A172 (cell line): ENCODE results near the gene METRNL. TPM values are rescaled to one million over a fixed set of nuclear protein-coding genes. Genes with fewer than 3 reads are reported as not detected.
"Not testable (repeated sequence)": the region's sequence is repeated elsewhere in the genome, so short reads cannot be mapped to it uniquely, and the experiment has no call there.

ENCODE experiments used
- DNase-seq: peaks from one replicate; pipeline ENCODE4 v3.0.0-alpha.2; 2015; ENCODE audit warnings: low spot score
- total RNA-seq: library from RNA; depleted of rRNA; stranded (reverse); fragments of >200 nt; shearing (Covaris generic); gene quantifications from 2 replicates; pipeline ENCODE4 v1.2.3, GENCODE V29; 2014

METRNL gene
- total RNA-seq, 1 experiment from 2014 or later = 190 TPM

DNA sequence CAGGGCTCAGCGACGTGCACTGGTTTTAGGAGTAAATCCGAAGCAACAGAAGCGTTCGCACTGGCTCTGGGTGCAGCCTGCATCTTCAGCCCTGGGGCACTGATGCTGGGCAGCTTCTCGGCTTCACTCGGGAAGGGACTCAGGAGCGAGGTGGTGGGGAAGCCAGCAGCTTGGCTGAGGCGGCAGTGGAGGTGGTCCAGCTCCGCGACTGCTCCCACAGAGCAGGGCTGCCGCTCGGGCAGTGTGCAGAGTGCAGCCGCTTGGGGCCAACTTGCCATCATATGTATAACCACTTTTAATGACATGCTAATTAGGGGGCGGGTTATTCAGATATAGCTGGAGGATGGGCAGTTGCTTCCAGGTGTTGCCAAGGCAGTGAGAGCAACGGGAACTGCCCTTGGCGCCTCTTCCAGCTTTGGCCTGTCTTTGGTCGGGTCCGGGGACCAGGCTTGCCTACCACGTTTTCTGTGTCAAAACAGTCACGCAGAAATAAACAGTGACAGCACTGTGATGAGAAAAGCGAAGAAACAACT is 26.7 kb downstream of the METRNL start:
- DNase-seq = no peak

DNA sequence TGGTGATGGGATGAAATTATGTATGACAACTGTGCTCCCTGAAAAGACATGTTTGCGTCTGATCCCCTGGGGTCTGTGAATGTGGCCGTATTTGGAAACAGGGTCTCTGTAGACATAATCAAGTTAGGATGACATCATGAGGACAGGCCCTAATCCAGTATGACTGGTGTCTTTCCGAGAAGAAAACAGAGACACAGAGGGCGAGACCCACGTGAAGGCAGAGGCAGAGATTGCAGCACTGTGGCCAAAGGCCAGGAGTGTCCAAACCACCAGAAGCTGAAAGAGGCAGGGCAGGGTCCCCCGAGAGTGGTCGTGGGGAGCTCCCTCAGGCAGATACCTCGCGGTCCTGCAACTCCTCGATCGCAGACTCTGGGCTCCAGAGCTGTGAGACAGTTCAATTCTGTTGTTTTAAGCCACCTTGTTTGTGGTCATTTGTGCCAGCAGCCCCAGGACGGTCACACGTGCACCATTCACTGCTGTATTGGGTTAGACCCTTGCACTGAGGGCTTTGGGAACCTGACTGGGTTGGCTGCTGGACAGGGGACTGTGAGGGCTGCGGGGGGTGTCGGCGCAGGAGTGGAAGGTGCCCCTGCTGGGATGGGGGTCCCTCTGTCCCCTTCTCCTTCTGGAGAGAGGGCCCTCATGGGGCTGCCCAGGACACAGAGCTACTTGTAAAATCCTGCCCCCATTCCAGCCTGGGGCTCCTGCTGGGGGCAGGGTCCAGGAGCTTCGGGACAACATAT is 27.7 kb downstream of the METRNL start:
- DNase-seq = no peak

DNA sequence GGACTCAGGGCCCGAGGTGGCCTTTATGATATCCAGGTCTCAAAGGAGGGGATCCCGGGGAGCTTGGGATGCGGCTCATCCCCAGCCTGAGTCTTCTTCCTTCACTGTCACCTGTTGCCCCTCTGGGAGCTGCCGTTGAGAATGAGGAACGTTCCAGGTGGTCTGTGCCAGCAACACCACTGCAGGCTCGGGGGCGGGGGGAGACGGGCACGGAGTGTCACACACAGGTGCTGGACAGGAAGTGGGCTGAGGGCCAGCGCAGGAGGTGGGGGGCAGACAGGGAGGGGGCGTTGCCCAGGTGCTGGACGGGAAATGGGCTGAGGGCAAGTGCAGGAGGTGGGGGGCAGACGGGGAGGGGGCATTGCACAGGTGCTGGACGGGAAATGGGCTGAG is 28.2 kb downstream of the METRNL start:
- no peak for DNase-seq

DNA sequence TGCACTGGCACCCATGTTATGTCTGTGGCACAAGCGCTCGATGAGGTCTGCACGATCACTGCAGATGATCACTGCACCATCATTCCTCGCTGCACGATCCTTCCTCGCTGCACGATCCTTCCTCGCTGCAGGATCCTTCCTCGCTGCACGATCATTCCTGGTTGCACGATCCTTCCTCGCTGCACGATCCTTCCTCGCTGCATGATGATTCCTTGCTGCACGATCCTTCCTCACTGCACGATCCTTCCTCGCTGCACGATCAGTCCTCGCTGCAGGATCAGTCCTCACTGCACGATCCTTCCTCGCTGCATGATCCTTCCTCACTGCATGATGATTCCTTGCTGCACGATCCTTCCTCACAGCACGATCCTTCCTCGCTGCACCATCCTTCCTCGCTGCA is 29.3 kb downstream of the METRNL start:
- DNase-seq = no peak

- DNase-seq = no peak
Observed at GRCh38 chr17:83109386-83109785, 30.0 kb downstream of the METRNL start.

DNA sequence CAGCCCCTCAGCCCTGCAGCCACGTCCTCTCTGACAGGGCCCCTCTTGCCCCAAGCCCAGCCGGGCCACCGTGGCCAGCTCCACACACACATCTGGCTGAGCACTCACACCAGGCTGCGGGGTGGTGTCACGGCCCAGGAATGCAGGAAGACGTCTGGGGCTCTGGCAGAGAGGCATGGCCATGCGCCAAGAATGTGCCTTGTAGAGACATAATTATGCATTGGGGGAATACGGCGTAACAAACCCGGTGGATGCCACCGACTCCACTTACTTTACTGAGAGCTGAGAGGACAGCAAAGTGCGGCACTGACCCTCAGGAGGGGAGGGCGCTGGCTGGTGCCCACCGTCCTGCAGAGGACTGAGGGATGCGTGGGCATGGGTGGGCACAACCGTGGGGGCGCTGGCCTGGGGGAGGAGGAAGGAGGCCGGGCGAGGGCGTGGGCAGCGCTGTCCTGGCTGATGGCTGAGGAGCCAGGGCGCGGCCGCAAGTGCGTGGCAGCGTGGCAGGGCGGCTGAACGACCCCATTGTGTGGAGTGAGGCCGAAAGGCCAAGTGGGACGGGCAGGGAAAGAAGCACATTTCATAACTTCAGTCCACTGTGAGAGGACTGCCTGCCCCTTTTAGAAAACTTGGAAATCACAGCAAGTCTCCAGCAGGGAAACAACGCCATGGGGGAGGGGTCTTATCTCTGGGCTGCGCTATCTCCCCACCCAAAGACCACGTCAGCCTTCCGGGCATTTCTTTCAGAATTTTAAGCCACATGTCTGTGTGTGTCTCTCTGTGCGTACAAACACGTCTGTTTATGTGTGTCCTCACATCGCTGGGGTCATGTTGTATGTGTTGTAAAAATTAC is 30.6 kb downstream of the METRNL start:
- peak; percentile 100 for DNase-seq

GRCh38 chr17:83110735-83111134 is 31.3 kb downstream of the METRNL start:
- DNase-seq = no peak

GRCh38 chr17:83111516-83112282 is 32.3 kb downstream of the METRNL start:
- no peak for DNase-seq

DNA sequence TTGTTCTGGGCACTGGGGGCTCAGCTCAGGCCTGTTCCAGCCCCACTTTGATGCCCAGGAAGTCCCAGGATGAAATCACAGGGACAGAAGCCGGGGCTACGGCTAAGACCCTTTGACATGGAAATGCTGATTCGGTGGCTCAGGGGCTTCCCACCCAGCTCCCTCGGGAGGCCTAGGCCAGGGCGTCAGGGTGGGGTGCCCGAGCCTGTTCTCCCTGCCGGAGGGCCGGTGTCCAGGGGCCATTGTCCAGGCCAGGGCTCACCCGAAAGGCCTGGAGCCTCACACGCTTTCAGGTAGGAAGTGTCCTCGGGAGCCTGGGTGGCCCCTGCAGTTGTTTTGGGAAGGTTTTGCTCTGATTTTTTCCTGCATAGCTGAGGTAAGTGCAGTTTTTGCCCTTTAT is 34.0 kb downstream of the METRNL start:
- no peak for DNase-seq

GRCh38 chr17:83113792-83114191 is 34.4 kb downstream of the METRNL start:
- no peak for DNase-seq

- DNase-seq = no peak
Observed at GRCh38 chr17:83114706-83115105, 35.3 kb downstream of the METRNL start.

- DNase-seq = no peak
Observed at GRCh38 chr17:83115202-83115651, 35.8 kb downstream of the METRNL start.

- DNase-seq = no peak
Observed at GRCh38 chr17:83115832-83116231, 36.4 kb downstream of the METRNL start.

DNA sequence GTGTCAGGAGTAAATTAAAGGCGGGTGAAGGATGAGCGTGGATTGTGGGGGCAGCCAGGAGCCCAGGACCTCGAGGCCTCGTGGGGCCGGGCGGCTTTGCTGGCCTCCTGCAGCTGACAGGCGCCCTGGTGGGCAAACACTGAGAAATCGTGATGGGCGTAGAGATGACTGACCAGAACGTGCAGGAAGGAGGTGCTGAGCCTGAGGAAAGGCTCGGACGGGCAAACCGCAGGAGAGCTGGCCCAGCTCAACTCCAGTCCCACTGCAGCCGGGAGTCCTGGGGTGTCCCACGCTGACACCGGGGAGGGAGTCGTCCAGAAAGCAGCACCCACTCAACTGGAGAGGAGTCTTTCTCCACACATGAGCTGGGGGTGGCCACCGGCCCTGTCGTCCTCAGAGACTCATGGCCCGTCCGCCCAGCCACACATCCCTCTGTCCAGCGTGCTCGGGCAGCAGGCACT is 36.9 kb downstream of the METRNL start:
- no peak for DNase-seq

- DNase-seq = no peak
Observed at GRCh38 chr17:83116783-83117555, 37.6 kb downstream of the METRNL start.

DNA sequence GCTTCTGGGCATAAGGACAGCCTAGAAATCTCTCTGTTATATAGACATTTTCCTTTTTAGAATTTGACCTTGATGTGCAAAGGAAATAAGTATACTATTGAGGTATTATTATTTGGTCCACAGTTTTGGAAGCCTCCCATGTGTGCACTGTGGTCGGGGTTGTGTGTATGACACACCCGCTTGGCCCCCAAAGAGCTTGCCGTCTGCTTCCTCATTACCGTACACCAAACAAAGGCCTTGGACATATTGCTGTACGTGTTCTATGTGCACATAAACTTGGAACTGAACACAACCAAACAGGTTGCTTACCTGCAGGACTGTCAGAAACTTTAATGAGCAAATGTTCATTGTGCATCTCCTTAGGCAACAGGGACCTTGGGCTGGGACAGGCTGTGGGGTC is 38.2 kb downstream of the METRNL start:
- no peak for DNase-seq

DNA sequence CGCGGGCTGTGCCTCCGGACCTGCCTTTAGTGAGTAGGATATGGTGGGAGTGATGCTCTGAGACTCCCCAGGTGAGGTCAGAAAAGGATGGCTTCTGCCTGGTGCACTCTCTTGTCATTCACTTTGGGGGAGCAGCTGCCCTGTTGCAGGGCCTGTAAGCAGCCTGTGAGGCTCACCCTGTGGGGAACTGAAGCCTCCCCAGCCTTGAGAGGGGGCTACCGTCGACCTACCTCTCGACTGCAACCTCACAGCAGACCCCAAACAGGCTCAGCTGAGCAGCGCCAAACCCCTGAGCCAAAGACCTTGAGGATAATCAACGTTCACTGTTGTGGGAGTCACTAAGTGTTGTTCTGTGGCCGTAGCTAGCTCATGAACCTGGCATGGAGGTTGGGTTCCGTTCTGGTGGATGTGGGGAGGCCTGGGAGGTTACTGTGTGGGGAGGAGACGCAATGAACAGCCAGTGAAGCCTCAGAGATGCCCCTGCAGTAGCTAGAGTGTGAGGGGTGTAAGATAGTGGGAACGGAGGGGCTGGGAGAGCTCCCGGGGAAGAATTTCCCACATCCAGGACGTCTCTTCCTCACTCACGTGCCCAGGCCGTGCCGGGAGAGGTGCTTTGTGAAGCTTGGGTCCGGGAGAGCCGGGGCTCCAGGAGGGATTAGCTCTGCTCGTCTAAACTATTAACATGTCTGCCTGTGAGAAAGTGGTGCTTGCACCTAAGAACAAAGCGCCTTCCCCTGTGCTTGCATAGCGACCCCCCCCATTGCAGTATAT is 38.8 kb downstream of the METRNL start:
- no peak for DNase-seq

DNA sequence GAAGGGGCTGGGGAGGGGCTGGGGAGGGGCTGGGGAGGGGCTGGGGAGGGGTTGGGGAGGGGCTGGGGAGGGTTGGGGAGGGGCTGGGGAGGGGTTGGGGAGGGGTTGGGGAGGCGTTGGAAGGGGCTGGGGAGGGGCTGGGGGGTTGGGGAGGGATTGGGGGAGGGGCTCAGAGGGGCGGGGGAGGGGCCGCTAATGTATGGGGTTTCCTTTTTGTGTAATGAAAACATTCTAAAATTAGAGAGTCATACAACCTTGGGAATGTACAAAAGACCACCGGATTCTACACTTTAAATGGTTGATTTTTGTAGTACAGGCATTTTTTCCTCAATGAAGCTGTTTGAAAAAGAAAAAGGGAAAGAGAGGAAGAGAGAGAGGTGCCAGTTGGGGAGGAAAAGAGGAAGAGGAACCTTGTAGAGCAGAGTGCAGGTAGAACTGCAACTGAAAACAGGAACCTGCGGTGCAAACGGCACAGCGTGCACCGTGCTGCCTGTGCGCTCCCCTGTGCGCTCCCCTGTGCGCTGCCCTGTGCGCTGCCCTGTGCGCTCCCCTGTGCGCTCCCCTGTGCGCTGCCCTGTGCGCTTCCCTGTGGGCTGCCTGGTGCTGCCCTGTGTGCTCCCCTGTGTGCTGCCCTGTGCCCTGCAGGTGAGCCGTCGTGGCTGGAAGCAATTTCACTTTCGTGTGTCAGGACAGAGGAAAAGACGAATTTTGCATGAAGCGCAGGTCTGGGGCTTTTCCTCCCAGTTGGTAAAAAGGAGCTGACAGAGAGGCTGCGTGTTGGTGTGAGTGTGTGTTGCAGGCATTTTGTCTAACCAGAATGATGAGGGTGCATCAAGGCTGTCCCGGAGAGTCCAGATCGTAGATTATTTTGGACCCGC is 40.8 kb downstream of the METRNL start:
- DNase-seq = no peak

GRCh38 chr17:83121473-83121872 is 42.1 kb downstream of the METRNL start:
- DNase-seq = not testable (repeated sequence)
